GM12892 (cell line): ENCODE results near the gene EXOC4.
A peak's percentile ranks its signal among the peaks of the same experiment; 100 is the strongest.

Experiments
- DNase-seq: peaks from one replicate; pipeline ENCODE4 v3.0.0; 2011; ENCODE audit not compliant: insufficient read length
- FAIRE-seq: peaks from 2 replicates; lab custom pipeline; 2011; peaks lifted over from hg19 to GRCh38; lab: Jason Lieb, UNC
- POLR2A ChIP-seq: IDR thresholded peaks from 2 replicates; pipeline ENCODE4 v1.6.1; 2011; ENCODE audit warnings: low read depth, low read length, control low read depth
- POLR2AphosphoS5 ChIP-seq: IDR thresholded peaks from 2 replicates; pipeline ENCODE4 v1.6.1; 2011; ENCODE audit warnings: low read depth, low read length, control low read depth
- TAF1 ChIP-seq: IDR thresholded peaks from 2 replicates; pipeline ENCODE4 v1.6.1; 2011; ENCODE audit warnings: low read depth, mild to moderate bottlenecking, control low read depth, low read length, borderline replicate concordance

EXOC4 gene

DNA sequence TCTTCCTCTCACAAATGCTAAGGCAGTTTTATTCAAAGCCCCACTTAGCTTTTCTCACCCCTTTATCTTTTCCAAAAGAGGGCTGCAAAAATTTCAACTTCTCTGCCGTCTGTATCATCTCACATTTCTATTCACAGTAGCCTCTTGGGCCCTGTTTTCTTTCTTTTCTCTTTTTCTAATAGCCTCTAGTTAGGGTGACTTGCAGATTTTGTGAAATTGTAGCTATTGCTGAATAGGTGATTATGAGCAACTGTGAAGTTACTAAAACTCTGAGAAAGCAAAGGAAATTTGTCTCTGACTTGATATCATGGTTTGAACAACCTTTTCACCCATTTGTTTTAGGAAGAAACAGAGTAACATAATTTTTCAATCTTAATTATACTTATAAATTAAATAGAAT lies 29.2 kb downstream of the EXOC4 start:
- DNase-seq (no peak), FAIRE-seq (no peak)
- TF ChIP-seq POLR2A (no peak), POLR2AphosphoS5 (no peak), TAF1 (no peak)

DNA sequence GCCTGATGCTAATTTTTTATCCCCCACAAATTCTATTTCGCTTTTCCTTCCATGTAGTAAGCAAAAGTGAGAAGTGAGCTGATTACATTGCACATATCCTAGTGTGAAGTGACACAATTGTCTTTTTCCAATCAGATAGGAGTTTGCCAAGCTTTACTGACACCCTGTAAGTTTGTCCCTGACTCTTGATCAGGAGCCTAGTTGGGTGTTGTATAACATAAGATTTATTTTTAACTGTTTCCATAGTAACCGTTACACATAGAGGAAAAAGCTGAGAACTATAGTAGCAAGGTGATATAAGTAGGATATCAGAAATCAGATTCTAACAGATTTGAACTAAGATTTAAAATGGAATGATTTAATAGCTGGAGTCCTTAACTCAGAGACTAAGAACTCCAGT lies 31.2 kb downstream of the EXOC4 start:
- TF ChIP-seq POLR2A (no peak), POLR2AphosphoS5 (no peak), TAF1 (no peak)
- no peak for FAIRE-seq
- DNase-seq: no peak

DNA sequence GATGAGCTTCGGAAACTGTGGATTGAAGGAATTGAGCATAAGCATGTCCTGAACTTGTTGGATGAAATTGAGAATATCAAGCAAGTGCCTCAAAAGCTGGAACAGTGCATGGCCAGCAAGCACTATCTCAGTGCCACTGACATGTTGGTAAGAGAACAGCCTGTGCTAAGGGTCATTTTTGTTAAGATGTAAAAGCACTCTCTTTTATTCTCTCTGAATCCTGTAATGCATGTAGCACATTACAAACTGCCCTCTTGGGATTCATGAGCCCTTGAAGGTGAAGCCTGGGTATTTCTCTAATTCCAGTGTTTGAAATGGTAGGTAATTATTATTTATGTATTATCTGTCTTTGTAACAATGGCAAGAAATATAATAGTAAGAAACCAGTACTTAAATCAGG lies 36.1 kb downstream of the EXOC4 start:
- no peak for TF ChIP-seq TAF1
- no peak for TF ChIP-seq POLR2AphosphoS5
- TF ChIP-seq POLR2A: no peak
- FAIRE-seq: no peak
- DNase-seq: no peak

DNA sequence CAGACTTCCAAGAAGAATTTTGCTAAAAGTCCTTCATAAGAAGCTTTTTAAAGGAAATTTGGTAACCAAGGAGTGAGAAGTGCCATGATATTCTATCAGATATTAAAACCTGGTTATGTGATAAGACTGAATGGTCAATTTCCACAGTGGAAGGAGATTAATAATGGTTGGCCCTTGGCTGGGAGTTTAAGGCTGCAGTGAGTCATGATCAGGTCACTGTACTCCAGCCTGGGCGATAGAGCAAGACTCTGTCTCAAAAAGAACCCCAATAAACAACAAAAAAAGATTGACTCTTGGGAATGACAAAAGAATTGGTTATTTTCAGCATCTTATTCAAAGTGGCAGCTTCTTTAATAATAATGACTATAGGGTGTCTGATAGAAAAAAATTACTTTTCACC lies 37.2 kb downstream of the EXOC4 start:
- TF ChIP-seq TAF1: no peak
- no peak for TF ChIP-seq POLR2AphosphoS5
- no peak for TF ChIP-seq POLR2A
- DNase-seq: no peak
- no peak for FAIRE-seq

DNA sequence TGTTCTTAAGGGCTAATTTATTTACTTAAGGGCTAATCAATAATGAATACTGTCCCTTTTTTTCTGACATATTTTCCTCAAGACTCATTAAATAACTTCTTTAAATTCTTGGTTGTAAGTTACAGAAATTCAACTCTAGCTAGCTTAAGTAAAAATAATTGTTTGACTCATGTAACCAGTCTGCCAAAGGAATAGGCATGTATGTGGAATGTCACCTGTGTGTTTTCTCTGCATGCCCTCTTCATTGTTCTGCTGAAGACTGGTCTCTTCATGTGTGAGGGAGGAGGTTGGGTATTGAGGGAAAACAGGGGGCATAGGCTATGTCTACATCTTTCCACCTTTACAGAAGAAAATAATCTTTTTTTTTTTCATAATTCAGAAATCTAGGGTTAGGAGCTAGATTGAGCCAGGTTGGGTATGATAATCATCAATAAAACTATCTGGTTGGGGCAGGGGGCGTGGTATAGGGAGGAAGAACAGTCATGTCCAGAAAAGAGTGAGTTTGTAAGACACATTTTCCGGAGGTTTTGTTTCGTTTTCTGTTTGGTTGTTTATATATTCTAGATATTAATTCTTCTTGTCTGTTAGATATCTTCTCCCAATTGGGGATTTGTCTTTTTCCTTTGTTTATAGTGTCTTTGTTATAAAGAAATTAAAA lies 37.9 kb downstream of the EXOC4 start:
- no peak for TF ChIP-seq TAF1
- no peak for TF ChIP-seq POLR2AphosphoS5
- TF ChIP-seq POLR2A: no peak
- DNase-seq: no peak
- FAIRE-seq: peak; percentile 36

DNA sequence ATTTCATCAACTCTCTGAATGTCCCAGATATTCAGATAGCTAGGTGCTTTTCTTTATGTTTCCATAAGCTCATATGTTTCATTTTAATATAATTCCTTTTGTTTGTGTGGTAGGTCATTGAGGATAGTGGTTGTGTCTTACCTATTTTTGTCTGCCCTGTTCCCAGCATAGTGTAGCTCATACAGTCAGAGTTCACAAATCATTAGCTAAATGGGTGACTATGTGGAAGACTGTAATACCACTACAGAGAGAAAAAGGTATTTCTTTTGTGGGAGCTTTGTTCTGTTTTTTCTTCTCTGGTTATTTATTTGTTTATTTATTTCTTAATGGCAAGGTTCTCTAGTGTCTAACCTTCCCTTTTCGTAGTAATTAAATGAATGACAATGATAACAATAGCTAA lies 39.8 kb downstream of the EXOC4 start:
- no peak for DNase-seq
- no peak for FAIRE-seq
- TF ChIP-seq POLR2AphosphoS5 (no peak), POLR2A (no peak), TAF1 (no peak)

DNA sequence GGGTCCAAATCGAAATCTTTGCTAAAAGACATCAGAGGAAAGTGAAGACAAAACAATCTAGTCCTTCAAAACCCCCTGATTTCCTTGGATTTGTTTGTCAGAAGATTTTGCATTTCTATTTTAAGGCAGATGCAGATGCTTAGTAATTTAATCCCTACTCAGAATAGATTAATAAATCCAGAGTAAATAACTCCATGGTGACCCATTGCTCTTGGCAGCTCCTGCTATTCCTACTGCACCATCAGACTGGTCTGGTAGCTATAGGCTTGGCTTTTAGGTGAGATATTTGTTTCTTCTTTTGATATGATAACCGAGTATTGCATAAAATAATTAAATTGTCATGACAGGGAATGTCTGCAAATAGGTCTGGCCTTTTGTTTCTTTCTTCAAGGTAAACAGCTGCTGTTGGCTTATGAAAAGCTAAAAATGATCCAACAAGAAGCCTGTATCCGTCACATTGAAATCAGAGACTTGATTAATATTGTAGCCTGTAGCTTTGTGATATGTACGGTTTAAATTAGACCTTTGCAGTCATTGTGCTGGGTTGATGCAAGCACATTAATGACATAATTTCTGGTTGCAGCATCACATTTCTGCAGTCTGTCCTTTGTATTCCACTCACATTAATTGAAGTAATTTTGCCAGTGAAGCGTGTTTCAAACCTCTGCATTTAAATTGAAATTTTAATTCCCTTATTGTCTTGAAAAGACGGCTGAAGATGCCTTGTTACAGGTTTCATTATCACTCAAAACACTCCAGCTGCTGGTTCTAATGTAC lies 40.7 kb downstream of the EXOC4 start:
- no peak for FAIRE-seq
- no peak for TF ChIP-seq TAF1
- DNase-seq: no peak

DNA sequence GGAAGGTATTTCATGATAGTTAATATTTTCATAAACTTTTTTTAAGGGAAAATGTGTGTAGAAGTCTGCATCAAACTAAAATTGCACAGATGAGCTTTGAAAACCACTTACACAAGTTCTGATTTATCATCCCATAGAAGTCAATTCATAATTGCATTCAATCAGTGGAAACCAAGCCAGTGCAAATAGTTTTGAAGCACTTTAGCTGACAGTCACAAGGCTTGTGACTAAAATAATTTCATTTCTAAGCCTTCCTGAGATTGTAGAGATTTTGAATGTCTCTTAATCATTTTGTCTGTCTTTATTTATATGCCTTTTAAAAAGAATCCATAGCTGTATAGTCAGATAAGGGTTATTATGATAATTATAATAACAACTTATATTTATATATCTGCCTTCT lies 41.4 kb downstream of the EXOC4 start:
- no peak for FAIRE-seq
- TF ChIP-seq TAF1: no peak
- no peak for TF ChIP-seq POLR2A
- TF ChIP-seq POLR2AphosphoS5: no peak

DNA sequence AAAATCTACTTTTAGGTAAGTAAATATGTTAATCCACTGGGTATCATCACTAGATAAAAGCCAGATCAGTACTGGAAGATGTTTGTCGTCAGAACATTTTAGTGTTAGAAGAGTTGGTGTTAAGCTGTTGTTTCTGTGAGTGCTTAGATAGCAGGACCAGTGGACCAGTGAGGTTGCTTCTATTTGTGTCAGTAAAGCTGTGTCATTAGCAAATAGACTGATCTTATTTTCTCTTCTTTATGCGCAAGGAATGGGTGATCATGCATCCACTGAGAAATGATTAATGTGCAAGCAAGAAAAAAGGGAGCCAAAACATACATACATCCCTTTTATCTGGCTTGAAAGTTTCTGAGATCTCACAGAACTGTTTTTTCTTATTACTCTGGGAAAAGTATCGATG lies 42.6 kb downstream of the EXOC4 start:
- FAIRE-seq: no peak
- no peak for DNase-seq
- TF ChIP-seq POLR2A (no peak), TAF1 (no peak), POLR2AphosphoS5 (no peak)

More for the DNA sequence above, 41.4 kb downstream of the EXOC4 start:
- DNase-seq: no peak

DNA sequence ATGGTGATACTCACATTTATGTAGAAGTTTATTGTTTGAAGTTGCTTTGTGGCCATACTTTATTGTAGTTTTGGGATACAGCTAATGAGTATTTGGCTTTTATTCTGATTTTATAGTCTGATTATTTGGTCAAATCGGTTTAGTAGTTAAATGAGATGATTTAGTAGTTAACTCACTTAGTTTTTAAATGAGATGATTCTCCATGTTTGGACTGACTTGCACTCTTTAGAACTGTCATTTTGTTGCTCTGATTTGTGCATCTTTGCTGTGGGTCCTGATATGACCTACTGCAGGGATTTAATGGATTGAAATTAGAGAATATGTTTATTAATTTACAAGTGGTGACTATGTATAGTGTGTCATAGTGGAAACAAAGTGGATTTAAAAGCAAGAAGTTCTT lies 44.2 kb downstream of the EXOC4 start:
- no peak for DNase-seq
- TF ChIP-seq POLR2A: no peak
- FAIRE-seq: no peak

DNA sequence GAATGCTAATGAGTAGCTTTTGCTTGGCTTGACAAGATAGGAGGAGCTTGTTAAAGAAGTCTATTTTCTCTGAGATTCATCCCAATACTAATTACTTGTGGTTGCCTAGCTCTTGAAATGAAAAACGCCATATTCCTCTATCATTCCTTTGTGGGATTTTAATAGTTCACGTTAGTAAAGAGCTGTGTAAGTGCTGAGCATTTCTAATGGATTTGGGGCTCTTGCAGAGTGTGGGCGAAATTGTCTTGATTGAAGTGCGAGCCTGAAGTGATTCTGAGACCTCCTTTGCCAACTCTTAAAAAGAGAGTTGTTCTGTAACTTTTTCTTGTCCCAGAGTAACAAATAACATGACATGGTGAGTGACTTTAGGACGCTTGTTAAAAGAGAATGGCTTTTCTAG lies 45.2 kb downstream of the EXOC4 start:
- DNase-seq: no peak
- no peak for TF ChIP-seq TAF1
- no peak for TF ChIP-seq POLR2A
- no peak for TF ChIP-seq POLR2AphosphoS5

DNA sequence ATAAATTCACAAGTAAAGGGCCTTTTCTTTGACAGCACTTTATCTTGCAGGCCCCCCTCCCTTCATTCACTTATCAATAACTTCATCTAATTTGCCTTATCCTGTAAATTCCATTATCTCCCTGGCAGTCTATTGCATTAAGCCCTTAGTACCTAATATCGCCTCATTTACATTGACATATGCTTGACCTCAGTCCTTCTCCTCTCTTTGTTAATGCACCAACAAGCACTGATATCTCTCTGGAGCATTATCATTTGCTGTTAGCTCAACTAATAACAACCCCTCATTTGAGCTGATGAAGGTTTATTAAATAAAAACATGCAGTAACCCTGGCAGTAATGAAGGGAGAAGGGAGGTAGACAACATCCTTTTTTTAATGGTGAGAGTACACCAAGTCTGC lies 46.8 kb downstream of the EXOC4 start:
- FAIRE-seq (no peak), DNase-seq (no peak)
- no peak for TF ChIP-seq POLR2AphosphoS5
- no peak for TF ChIP-seq TAF1
- TF ChIP-seq POLR2A: no peak

More for the DNA sequence above, 45.2 kb downstream of the EXOC4 start:
- FAIRE-seq: no peak

DNA sequence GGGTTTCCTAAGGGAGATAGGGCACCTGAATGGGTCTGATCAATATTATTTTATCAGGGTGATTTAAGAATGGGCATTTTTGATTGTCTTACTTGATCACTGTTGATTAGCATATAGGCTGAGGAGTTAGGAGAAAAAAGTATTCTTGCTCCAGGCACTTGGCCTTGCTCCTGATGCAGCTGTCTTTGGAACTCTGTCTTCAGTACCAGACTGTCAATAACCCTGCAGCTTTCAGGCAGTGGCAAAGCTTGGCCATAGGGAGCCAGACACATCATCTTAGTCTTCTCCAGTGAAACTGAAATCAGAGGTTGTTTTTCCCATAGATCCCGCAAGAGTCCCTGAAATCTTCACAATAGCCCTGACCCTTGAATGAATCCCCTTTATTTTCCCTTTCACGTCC lies 47.2 kb downstream of the EXOC4 start:
- TF ChIP-seq TAF1: no peak
- no peak for TF ChIP-seq POLR2A
- TF ChIP-seq POLR2AphosphoS5: no peak
- FAIRE-seq: no peak

More for the DNA sequence above, 47.2 kb downstream of the EXOC4 start:
- no peak for DNase-seq
